ENCODE measurements around the gene OR10A5.
"Not testable (repeated sequence)": the region's sequence is repeated elsewhere in the genome, so short reads cannot be mapped to it uniquely, and the experiment has no call there.

The OR10A5 gene

GRCh38 chr11:6875761-6876160 is 30.3 kb downstream of the OR10A5 start:
- DNase-seq (ENCODE audit: low read depth in 2 of 2), result no peak

- no peak for DNase-seq (ENCODE audit: low read depth in 2 of 2)
Observed at GRCh38 chr11:6876325-6876724, 30.8 kb downstream of the OR10A5 start, which contains the start of gene OR10A4. Gene OR10A4 (plus strand): TSS chr11:6876625. CDS start chr11:6876648, 23 bp downstream.

- DNase-seq (ENCODE audit: low read depth in 2 of 2), result no peak
Observed at GRCh38 chr11:6876914-6877313, 31.4 kb downstream of the OR10A5 start.

GRCh38 chr11:6882751-6883150 is 37.3 kb downstream of the OR10A5 start:
- DNase-seq (ENCODE audit: low read depth in 2 of 2), result no peak

- DNase-seq (ENCODE audit: low read depth in 2 of 2), result not testable (repeated sequence)
Observed at GRCh38 chr11:6887711-6888110, 42.2 kb downstream of the OR10A5 start.

- no peak for DNase-seq (ENCODE audit: low read depth in 2 of 2)
Observed at GRCh38 chr11:6888830-6889229, 43.3 kb downstream of the OR10A5 start.

- DNase-seq (ENCODE audit: low read depth in 2 of 2), result no peak
Observed at GRCh38 chr11:6889835-6890234, 44.4 kb downstream of the OR10A5 start.

GRCh38 chr11:6892400-6892799 is 46.9 kb downstream of the OR10A5 start, which contains the start of gene OR2D2:
Gene OR2D2 (minus strand): TSS chr11:6892500. CDS start chr11:6892500, 0 bp downstream.
- no peak for DNase-seq (ENCODE audit: low read depth in 2 of 2)

GRCh38 chr11:6894097-6894496 is 48.6 kb downstream of the OR10A5 start:
- DNase-seq (ENCODE audit: low read depth in 2 of 2), result no peak

GRCh38 chr11:6895010-6895409 is 49.5 kb downstream of the OR10A5 start:
- no peak for DNase-seq (ENCODE audit: low read depth in 2 of 2)

Data from stimulated activated CD8-positive, alpha-beta memory T cell treated with anti-CD3 and anti-CD28 coated beads, Interleukin-15, amount 100 ng/mL, for 4 hours (primary cell).